CD4-positive, alpha-beta T cell (primary cell): ENCODE results near the gene NUP210. TPM values are rescaled to one million over a fixed set of nuclear protein-coding genes. Genes with fewer than 3 reads are reported as not detected.
A peak's percentile ranks its signal among the peaks of the same experiment; 100 is the strongest.

Experiments
- ATAC-seq: fragments of 200-7000 bp; cut with Tn5 transposase; one replicate; pipeline ENCODE4 v1.10.0; 2022; ENCODE audit warnings: mild to moderate bottlenecking; ENCODE audit not compliant: poor library complexity
- CTCF ChIA-PET: fragments of 350-600 bp; sonication (Branson Sonifier 250); formaldehyde crosslinking; loops from one replicate; lab custom pipeline; 2021; ENCODE audit warnings: antibody characterized with exemption, inconsistent platforms; lab: Charles Lee
- POLR2A ChIA-PET: fragments of 350-600 bp; sonication (Branson Sonifier 250); formaldehyde crosslinking; loops from one replicate; lab custom pipeline; 2021; ENCODE audit warnings: antibody characterized with exemption, inconsistent platforms; lab: Charles Lee
- DNase-seq, 14 experiments: peaks; one replicate each; pipeline ENCODE4 v3.0.0-alpha.2; 2013 to 2020; ENCODE audit warnings: mixed read lengths in 2 of 14
- H3K27ac ChIP-seq, 2 donors: one replicate each; pipeline versions ENCODE4 v1.5.1 to v1.7.0; 2013; ENCODE audit warnings: low read length in 2 of 2, low read depth in 1 of 2, mild to moderate bottlenecking in 1 of 2
- H3K27me3 ChIP-seq, 2 experiments: 1 replicate in 1 of 2; 2 replicates in 1 of 2; pipeline versions ENCODE4 v1.6.1 to v1.7.0; 2013; ENCODE audit warnings: low read length in 2 of 2, control low read depth in 1 of 2, mild to moderate bottlenecking in 1 of 2, moderate library complexity in 1 of 2; ENCODE audit not compliant: insufficient read depth in 2 of 2, control insufficient read depth in 1 of 2
- H3K36me3 ChIP-seq: one replicate; pipeline ENCODE4 v1.6.1; 2013; ENCODE audit warnings: low read length, control low read depth; ENCODE audit not compliant: insufficient read depth
- H3K4me1 ChIP-seq: one replicate; pipeline ENCODE4 v1.6.1; 2013; ENCODE audit warnings: low read length, control low read depth; ENCODE audit not compliant: insufficient read depth
- H3K4me3 ChIP-seq: one replicate; pipeline ENCODE4 v1.5.1; 2013; ENCODE audit warnings: mild to moderate bottlenecking, low read length, moderate library complexity
- H3K9me3 ChIP-seq, 2 experiments: 1 replicate in 1 of 2; 2 replicates in 1 of 2; pipeline versions ENCODE4 v1.6.1 to v1.7.0; 2013; ENCODE audit warnings: low read length in 2 of 2, mild to moderate bottlenecking in 2 of 2, control low read depth in 1 of 2, moderate library complexity in 1 of 2; ENCODE audit not compliant: control insufficient read depth in 1 of 2, insufficient read depth in 1 of 2
- H3K27ac Mint-ChIP-seq: one replicate; pipeline ENCODE4 v1.8.0; 2020; ENCODE audit warnings: mixed read lengths
- H3K27me3 Mint-ChIP-seq: one replicate; pipeline ENCODE4 v1.8.0; 2021; ENCODE audit warnings: mixed read lengths
- H3K36me3 Mint-ChIP-seq: one replicate; pipeline ENCODE4 v1.8.0; 2021; ENCODE audit warnings: low read depth, mixed read lengths
- H3K4me1 Mint-ChIP-seq: one replicate; pipeline ENCODE4 v1.8.0; 2021; ENCODE audit warnings: low read depth, mixed read lengths
- H3K4me3 Mint-ChIP-seq: one replicate; pipeline ENCODE4 v1.8.0; 2020; ENCODE audit warnings: mild to moderate bottlenecking, mixed read lengths
- H3K9me3 Mint-ChIP-seq: one replicate; pipeline ENCODE4 v1.8.0; 2020; ENCODE audit warnings: mixed read lengths
- intact Hi-C, 2 experiments: fragments of 100-400 bp; cut with DNase I in 1 of 2; cut with micrococcal nuclease in 1 of 2; formaldehyde crosslinking; loops; one replicate each; pipeline versions ENCODE4 v1.15.1 to v1.9.0; 2023 to 2025; cut with DNase I, micrococcal nuclease
- total RNA-seq, 174 experiments: library from RNA in 2 of 174; stranded (reverse) in 2 of 174; gene quantifications; one replicate each; pipeline ENCODE4 v1.2.3 and lab custom pipeline; 2021 to 2026
- TF ChIP-seq, protein P1 (sequence below): fragments of 200-600 bp; IDR thresholded peaks from one replicate; pipeline ENCODE4 v1.8.0; 2022; ENCODE audit warnings: antibody characterized with exemption, mild to moderate bottlenecking

NUP210 gene
- total RNA-seq, 2 experiments from 2014 or later, result 82.0 to 83.5 TPM

DNA sequence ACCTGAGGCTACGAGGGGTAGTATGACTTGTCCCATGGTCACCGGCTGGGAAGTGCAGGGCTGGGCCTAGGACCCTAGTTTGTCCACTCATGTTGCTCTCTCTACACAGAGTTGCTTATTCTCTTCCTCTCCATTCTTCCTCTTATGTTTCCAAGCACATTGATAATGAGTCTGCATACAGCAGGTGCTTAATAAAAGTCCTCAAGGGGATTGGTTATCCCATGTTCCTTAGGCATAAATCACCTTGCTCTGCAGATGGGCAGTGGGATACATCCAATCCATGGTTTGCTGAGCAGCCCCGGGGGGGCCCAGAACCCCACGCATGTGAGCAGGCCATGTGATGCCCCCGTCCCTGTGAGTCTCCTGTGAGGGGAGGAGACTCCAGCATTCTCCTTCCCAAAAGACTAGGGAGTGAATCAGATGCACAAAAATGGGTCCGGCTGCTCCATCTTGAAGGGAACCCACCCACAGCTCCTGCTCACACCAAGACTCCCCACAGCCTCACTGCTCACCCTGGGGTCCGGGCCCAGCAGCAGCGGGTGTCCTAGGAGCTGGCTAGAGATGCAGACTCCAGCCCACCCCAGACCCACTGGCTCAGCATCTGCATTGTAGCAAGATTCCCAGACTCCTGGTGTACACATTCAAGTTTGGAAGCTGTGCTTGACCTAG is 139.9 kb downstream of the NUP210 start:
- Histone ChIP-seq H3K4me3 (no peak overlapping the region), H3K36me3 (no peaks in the 10 kb centered on the region), H3K27me3 (peaks cover 32 to 33% of the 10 kb centered on the region in 2 experiments), H3K27ac (no peak overlapping the region), H3K4me1 (peaks cover 15% of the 10 kb centered on the region), H3K9me3 (peaks cover 17 to 38% of the 10 kb centered on the region in 2 experiments)
- H3K27me3 Mint-ChIP-seq, result peaks cover 49% of the 10 kb centered on the region
- H3K36me3 Mint-ChIP-seq, result peaks cover 9% of the 10 kb centered on the region
- intact Hi-C loops, result no loop called here
- CTCF ChIA-PET, result no interaction called here
- no peaks in the 10 kb centered on the region for H3K9me3 Mint-ChIP-seq
- H3K4me3 Mint-ChIP-seq, result peak overlapping the region; percentile 15
- POLR2A ChIA-PET, result no interaction called here
- DNase-seq, result no peak
- no peak for ATAC-seq
- H3K4me1 Mint-ChIP-seq, result peaks cover 11% of the 10 kb centered on the region
- TF ChIP-seq, protein P1, sequence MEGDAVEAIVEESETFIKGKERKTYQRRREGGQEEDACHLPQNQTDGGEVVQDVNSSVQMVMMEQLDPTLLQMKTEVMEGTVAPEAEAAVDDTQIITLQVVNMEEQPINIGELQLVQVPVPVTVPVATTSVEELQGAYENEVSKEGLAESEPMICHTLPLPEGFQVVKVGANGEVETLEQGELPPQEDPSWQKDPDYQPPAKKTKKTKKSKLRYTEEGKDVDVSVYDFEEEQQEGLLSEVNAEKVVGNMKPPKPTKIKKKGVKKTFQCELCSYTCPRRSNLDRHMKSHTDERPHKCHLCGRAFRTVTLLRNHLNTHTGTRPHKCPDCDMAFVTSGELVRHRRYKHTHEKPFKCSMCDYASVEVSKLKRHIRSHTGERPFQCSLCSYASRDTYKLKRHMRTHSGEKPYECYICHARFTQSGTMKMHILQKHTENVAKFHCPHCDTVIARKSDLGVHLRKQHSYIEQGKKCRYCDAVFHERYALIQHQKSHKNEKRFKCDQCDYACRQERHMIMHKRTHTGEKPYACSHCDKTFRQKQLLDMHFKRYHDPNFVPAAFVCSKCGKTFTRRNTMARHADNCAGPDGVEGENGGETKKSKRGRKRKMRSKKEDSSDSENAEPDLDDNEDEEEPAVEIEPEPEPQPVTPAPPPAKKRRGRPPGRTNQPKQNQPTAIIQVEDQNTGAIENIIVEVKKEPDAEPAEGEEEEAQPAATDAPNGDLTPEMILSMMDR, result no peak
- no peak overlapping the region for H3K27ac Mint-ChIP-seq

DNA sequence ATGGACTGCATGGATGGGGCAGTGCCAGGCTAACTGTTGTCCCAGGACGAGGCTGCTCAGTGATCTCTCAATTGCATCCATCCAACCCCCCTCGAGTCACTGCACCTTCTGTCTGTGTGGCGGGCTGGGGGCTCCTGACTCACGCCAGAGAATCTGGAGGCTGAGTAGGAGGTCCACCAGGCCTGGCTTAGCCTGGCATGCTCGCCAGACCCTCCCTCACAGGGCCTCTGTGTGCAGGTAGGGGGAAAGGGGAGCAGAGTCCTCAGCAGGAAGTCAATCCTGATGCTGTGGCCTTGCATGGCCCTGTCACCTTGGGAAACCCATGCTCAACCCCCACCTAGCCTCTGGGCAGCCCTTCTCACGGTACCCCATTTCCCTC is 140.6 kb downstream of the NUP210 start:
- peaks cover 45% of the 10 kb centered on the region for H3K27me3 Mint-ChIP-seq
- TF ChIP-seq, protein P1, result no peak
- ATAC-seq (no peak), DNase-seq (no peak)
- no peaks in the 10 kb centered on the region for H3K36me3 ChIP-seq
- H3K27ac ChIP-seq, result no peak overlapping the region
- peaks cover 9% of the 10 kb centered on the region for H3K36me3 Mint-ChIP-seq
- CTCF ChIA-PET, result no interaction called here
- peaks cover 13 to 30% of the 10 kb centered on the region in 2 experiments for H3K9me3 ChIP-seq
- H3K4me3 Mint-ChIP-seq, result no peak overlapping the region
- H3K27me3 ChIP-seq, result peaks cover 25 to 26% of the 10 kb centered on the region in 2 experiments
- POLR2A ChIA-PET, result no interaction called here
- H3K4me1 ChIP-seq, result peaks cover 15% of the 10 kb centered on the region
- H3K9me3 Mint-ChIP-seq, result no peaks in the 10 kb centered on the region
- H3K4me3 ChIP-seq, result no peak overlapping the region
- H3K4me1 Mint-ChIP-seq, result peaks cover 11% of the 10 kb centered on the region
- intact Hi-C loops, result loop anchor here in 1 of 2 experiments (10.0 kb wide), 1 partner anchor 425 kb away; no protein-coding TSS in a partner anchor
- no peak overlapping the region for H3K27ac Mint-ChIP-seq

DNA sequence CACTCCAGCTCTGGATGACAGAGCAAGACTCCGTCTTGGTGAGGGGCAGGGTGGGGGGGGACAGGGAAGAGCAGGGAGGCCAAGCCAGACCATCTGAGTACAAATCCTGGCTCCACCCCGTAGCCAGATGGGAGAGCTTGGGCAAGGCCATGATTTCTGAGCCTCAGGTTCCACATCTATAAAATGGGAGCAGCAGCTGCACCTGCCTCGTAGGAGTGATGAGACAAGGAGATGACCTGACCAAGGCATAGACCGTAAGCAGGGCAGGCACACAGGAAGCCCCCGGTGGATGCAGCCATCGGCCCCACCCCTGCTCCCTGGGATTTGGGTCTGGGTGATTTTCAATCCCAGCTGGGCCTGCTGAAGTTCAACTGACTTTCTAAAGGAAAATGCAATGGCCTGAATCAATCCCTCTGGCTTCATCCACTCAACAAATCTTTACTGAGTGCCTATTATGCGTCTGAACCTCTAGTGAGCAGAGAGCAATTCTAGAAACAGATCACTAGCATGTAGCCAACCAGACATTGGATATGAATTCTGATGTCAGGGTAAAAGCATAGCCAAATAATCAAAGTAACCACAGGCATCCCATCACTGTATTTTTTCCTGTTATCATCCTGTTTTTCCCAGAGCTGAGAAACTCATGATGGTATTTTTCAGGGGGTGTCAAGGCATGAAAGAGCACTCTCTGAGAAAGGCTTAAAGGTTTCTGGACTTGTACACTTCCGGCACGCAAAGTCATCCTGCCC is 141.2 kb downstream of the NUP210 start:
- ATAC-seq (no peak), DNase-seq (no peak)
- ChIA-PET POLR2A (no interaction called here), CTCF (no interaction called here)
- Histone ChIP-seq H3K4me3 (no peak overlapping the region), H3K36me3 (no peaks in the 10 kb centered on the region), H3K9me3 (peaks cover 7 to 25% of the 10 kb centered on the region in 2 experiments), H3K27me3 (peaks cover 19 to 20% of the 10 kb centered on the region in 2 experiments), H3K4me1 (peaks cover 15% of the 10 kb centered on the region), H3K27ac (no peak overlapping the region)
- H3K4me3 Mint-ChIP-seq, result no peak overlapping the region
- no peak overlapping the region for H3K27ac Mint-ChIP-seq
- no peaks in the 10 kb centered on the region for H3K9me3 Mint-ChIP-seq
- H3K27me3 Mint-ChIP-seq, result peaks cover 39% of the 10 kb centered on the region
- H3K4me1 Mint-ChIP-seq, result peaks cover 9% of the 10 kb centered on the region
- H3K36me3 Mint-ChIP-seq, result peaks cover 4% of the 10 kb centered on the region
- intact Hi-C loops, result loop anchor here in 1 of 2 experiments (10.0 kb wide), 1 partner anchor 424 kb away; no protein-coding TSS in a partner anchor
- TF ChIP-seq, protein P1, result no peak
